K562 (cell line): Measurements from ENCODE around the gene PARD3. TPM values are rescaled to one million over a fixed set of nuclear protein-coding genes. Genes with fewer than 3 reads are reported as not detected.

ENCODE experiments used
- ATAC-seq: fragments of 200-7000 bp; cut with Tn5 transposase; 3 replicates; pipeline ENCODE4 v1.9.1; 2020; ENCODE audit warnings: moderate library complexity
- BruUV-seq: library from RNA; stranded (reverse); fragments of 400-500 nt; replicated peaks from 2 replicates; lab custom pipeline; 2021; lab: Mats Ljungman, UMichigan
- CTCF ChIA-PET: fragments of 300-600 bp; formaldehyde crosslinking; extraction: SDS; loops from one replicate; lab custom pipeline; 2021; ENCODE audit warnings: low intra/inter-chr PET ratio; lab: Yijun Ruan, JAX
- POLR2A ChIA-PET: fragments of 300-600, 350-650 bp; sonication (Branson Sonifier 250); formaldehyde crosslinking; extraction: SDS; loops from one replicate; lab custom pipeline; 2021; ENCODE audit warnings: antibody characterized with exemption, inconsistent platforms; lab: Yijun Ruan, JAX
- DNase-seq, 4 experiments: peaks; one replicate each; pipeline versions ENCODE4 v3.0.0 to v3.0.0-alpha.2; 2011 to 2018; ENCODE audit warnings: low spot score in 3 of 4, mixed read lengths in 3 of 4; ENCODE audit errors: extremely low read depth in 1 of 4
- FAIRE-seq: peaks from 2 replicates; lab custom pipeline; 2011; peaks lifted over from hg19 to GRCh38; lab: Jason Lieb, UNC
- H2AFZ ChIP-seq: 2 replicates; pipeline ENCODE4 v1.6.0; 2011; ENCODE audit warnings: low read depth, low read length, control low read depth, inconsistent platforms
- H3K27ac ChIP-seq: fragments of 200-600 bp; 3 replicates; pipeline ENCODE4 v1.8.0; 2011; ENCODE audit warnings: low read depth, mild to moderate bottlenecking, control low read depth, inconsistent platforms, low read length, moderate library complexity, mixed read lengths; ENCODE audit errors: extremely low read depth
- H3K27me3 ChIP-seq, 2 experiments: fragments of 300-600 bp in 1 of 2; 2 replicates in 1 of 2; 3 replicates in 1 of 2; pipeline versions ENCODE4 v1.6.0 to v1.8.0; 2011; ENCODE audit warnings: inconsistent platforms in 2 of 2, low read length in 2 of 2, mild to moderate bottlenecking in 1 of 2, mixed read lengths in 1 of 2, moderate library complexity in 1 of 2; ENCODE audit not compliant: control insufficient read depth in 2 of 2, insufficient read depth in 2 of 2
- H3K36me3 ChIP-seq: fragments of 300-600 bp; 3 replicates; pipeline ENCODE4 v1.8.0; 2011; ENCODE audit warnings: mild to moderate bottlenecking, low read length, inconsistent platforms; ENCODE audit not compliant: control insufficient read depth, insufficient read depth
- H3K4me1 ChIP-seq, 2 experiments: fragments of 200-600 bp in 1 of 2; replicated peaks in 1 of 2; 2 replicates in 1 of 2; 3 replicates in 1 of 2; pipeline versions ENCODE4 v1.5.1 to v1.8.0; 2011; ENCODE audit warnings: inconsistent platforms in 2 of 2, low read length in 2 of 2, mild to moderate bottlenecking in 1 of 2, mixed read lengths in 1 of 2, moderate library complexity in 1 of 2; ENCODE audit not compliant: control insufficient read depth in 2 of 2, insufficient read depth in 2 of 2
- H3K4me2 ChIP-seq: 2 replicates; pipeline ENCODE4 v1.6.1; 2011; ENCODE audit warnings: low read length, control low read depth, inconsistent platforms, mixed read lengths; ENCODE audit not compliant: insufficient read depth
- H3K4me3 ChIP-seq: fragments of 200-600 bp; sonication (generic), shearing (Covaris generic); 2 replicates; pipeline ENCODE4 v1.5.1; 2016; ENCODE audit warnings: control low read depth, inconsistent platforms
- H3K79me2 ChIP-seq: fragments of 200-600 bp; 3 replicates; pipeline ENCODE4 v1.8.0; 2011; ENCODE audit warnings: low read length, inconsistent platforms; ENCODE audit not compliant: control insufficient read depth, insufficient read depth
- H3K9ac ChIP-seq, 2 experiments: 2 replicates each; pipeline versions ENCODE4 v1.6.0 to v1.6.1; 2011; ENCODE audit warnings: low read depth in 2 of 2, low read length in 2 of 2, control low read depth in 1 of 2, inconsistent platforms in 1 of 2, mild to moderate bottlenecking in 1 of 2, mixed read lengths in 1 of 2; ENCODE audit not compliant: insufficient read depth in 1 of 2
- H3K9me1 ChIP-seq: one replicate; pipeline ENCODE4 v1.6.0; 2011; ENCODE audit warnings: inconsistent platforms, mild to moderate bottlenecking, low read length, moderate library complexity; ENCODE audit not compliant: control insufficient read depth, insufficient read depth
- H3K9me3 ChIP-seq: replicated peaks from 2 replicates; pipeline ENCODE4 v1.5.1; 2011; ENCODE audit warnings: low read depth, low read length, inconsistent platforms; ENCODE audit not compliant: control insufficient read depth, insufficient read depth
- H4K20me1 ChIP-seq: replicated peaks from 2 replicates; pipeline ENCODE4 v1.6.1; 2011; ENCODE audit warnings: low read length, inconsistent platforms, mixed read lengths; ENCODE audit not compliant: control insufficient read depth, insufficient read depth
- BHLHE40 ChIP-seq: IDR thresholded peaks from 2 replicates; pipeline ENCODE4 v1.6.1; 2011; ENCODE audit warnings: low read length, improper control_type of control experiment
- CBX1 ChIP-seq: sonication (generic); IDR thresholded peaks from 2 replicates; pipeline ENCODE4 v1.6.1; 2016; ENCODE audit warnings: antibody characterized with exemption, low read depth, mild to moderate bottlenecking
- EP300 ChIP-seq: IDR thresholded peaks from 2 replicates; pipeline ENCODE4 v1.6.1; 2012; ENCODE audit warnings: low read length, improper control_type of control experiment
- HDAC1 ChIP-seq, 2 experiments: fragments of 450-650 bp; IDR thresholded peaks; 2 replicates each; pipeline ENCODE4 v1.6.1; 2016 to 2017; ENCODE audit warnings: inconsistent platforms in 1 of 2, mild to moderate bottlenecking in 1 of 2, moderate library complexity in 1 of 2
- IFI16 ChIP-seq: fragments of 250-450 bp; sonication (Bioruptor Pico); IDR thresholded peaks from 2 replicates; pipeline ENCODE4 v2.1.2; 2022; ENCODE audit warnings: mild to moderate bottlenecking, inconsistent platforms
- MEIS2 ChIP-seq: fragments of 450-650 bp; IDR thresholded peaks from 2 replicates; pipeline ENCODE4 v1.6.1; 2014; ENCODE audit warnings: mild to moderate bottlenecking; ENCODE audit not compliant: partially characterized antibody
- RBM25 ChIP-seq: fragments of 200-400 bp; formaldehyde crosslinking; IDR thresholded peaks from 2 replicates; pipeline ENCODE4 v1.6.1; 2018; ENCODE audit warnings: low read length, low read depth, moderate library complexity; ENCODE audit not compliant: severe bottlenecking
- SAFB2 ChIP-seq: fragments of 200-400 bp; formaldehyde crosslinking; IDR thresholded peaks from 2 replicates; pipeline ENCODE4 v1.6.1; 2018; ENCODE audit warnings: borderline replicate concordance, low read length, low read depth, moderate library complexity; ENCODE audit not compliant: severe bottlenecking
- STAT5B ChIP-seq: fragments of 250-450 bp; sonication (Bioruptor Pico); IDR thresholded peaks from 2 replicates; pipeline ENCODE4 v1.8.0; 2021; ENCODE audit warnings: mild to moderate bottlenecking, inconsistent platforms
- ZKSCAN8 ChIP-seq: fragments of 200-800 bp; sonication (Bioruptor generic); IDR thresholded peaks from 2 replicates; pipeline ENCODE4 v1.6.1; 2016; ENCODE audit warnings: missing genetic modification characterization, missing compliant biosample characterization
- ZNF445 ChIP-seq: fragments of 250-450 bp; sonication (Bioruptor Pico); IDR thresholded peaks from 2 replicates; pipeline ENCODE4 v1.4.0; 2020; ENCODE audit warnings: low read depth, mild to moderate bottlenecking, moderate library complexity
- ZNF57 ChIP-seq: fragments of 450-650 bp; formaldehyde crosslinking; IDR thresholded peaks from 2 replicates; pipeline ENCODE4 v1.4.0; 2020; ENCODE audit warnings: mild to moderate bottlenecking, moderate library complexity
- ZNF79 ChIP-seq: fragments of 250-450 bp; sonication (Bioruptor Pico); IDR thresholded peaks from 2 replicates; pipeline ENCODE4 v1.4.0; 2020; ENCODE audit warnings: low read depth, mild to moderate bottlenecking, moderate library complexity
- WGBS: fragments of 100-300 bp; shearing (Covaris generic); methylation state at CpG from one replicate; pipeline ENCODE4 v1.1.6; 2016; ENCODE audit warnings: low coverage, mixed read lengths; ENCODE audit not compliant: insufficient coverage; ENCODE audit errors: missing lambda C conversion rate; 5-methylcytosine and 5-hydroxymethylcytosine counted together
- in situ Hi-C: fragments of 300-500 bp; cut with MboI; formaldehyde crosslinking; loops from 4 replicates; pipeline ENCODE4 v1.15.0; 2018; ENCODE audit warnings: inconsistent platforms, mixed read lengths
- intact Hi-C: fragments of 100-400 bp; cut with micrococcal nuclease; formaldehyde crosslinking; loops from 2 replicates; pipeline ENCODE4 v1.14.2; 2022
- polyA plus RNA-seq, 8 experiments: library from polyadenylated mRNA; depleted of rRNA in 4 of 8; stranded (reverse) in 5 of 8; unstranded in 3 of 8; fragments of >200 nt; fragmentation: Nextera tagmentation in 2 of 8; fragmentation: Illumina TruSeq in 1 of 8; extraction: Ambion mirVana in 2 of 8; extraction: Trizol in 1 of 8; gene quantifications; 2 replicates each; pipeline versions ENCODE4 v1.2.1 to v1.2.3, GENCODE V29; 2011 to 2014; ENCODE audit warnings: inconsistent platforms in 1 of 8, missing spikeins in 1 of 8
- total RNA-seq, 7 experiments: library from RNA; depleted of rRNA in 6 of 7; stranded (reverse); fragments of >200 nt in 6 of 7; fragmentation: Illumina TruSeq in 2 of 7; extraction: Trizol in 2 of 7; gene quantifications; 2 replicates each; pipeline versions ENCODE4 v1.2.1 to v1.2.3, GENCODE V29; 2011 to 2021; ENCODE audit warnings: low replicate concordance in 1 of 7
- TF ChIP-seq, protein P1 (sequence below): fragments of 150-350 bp; conservative IDR thresholded peaks from 2 replicates; pipeline ENCODE4 v1.6.1; 2014; ENCODE audit warnings: low read length

PARD3 gene
- total and polyA plus RNA-seq, 9 of the 15 experiments (the other 6 are each of a cell fraction or from before 2014, with no cell fraction given) = 2.7 to 11.7 (median 7.7) TPM

DNA sequence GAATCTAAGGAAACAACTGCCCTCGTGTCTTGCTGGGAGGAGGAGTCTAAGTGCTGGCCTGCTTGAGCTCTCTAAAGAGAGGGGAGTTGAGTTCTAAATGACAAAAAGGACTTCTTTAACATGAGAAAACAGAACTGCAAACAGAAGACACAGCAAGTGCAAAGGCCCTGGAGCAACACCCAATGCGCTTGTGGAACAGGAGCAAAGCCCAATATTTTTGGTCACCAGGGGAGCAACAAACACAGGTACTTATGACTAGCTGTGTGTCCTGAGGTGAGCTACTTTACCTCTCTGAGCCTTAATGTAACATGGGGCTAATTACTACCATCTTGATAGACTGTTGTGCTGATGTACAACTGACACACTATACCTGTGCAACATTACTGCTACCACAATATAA, 634.3 kb downstream of the PARD3 start:
- no peaks in the 10 kb centered on the region for H4K20me1 ChIP-seq
- no peak for FAIRE-seq
- no peaks in the 10 kb centered on the region for H3K36me3 ChIP-seq
- no peaks in the 10 kb centered on the region for H3K9me1 ChIP-seq
- no peaks in the 10 kb centered on the region for H3K79me2 ChIP-seq
- CTCF ChIA-PET = no interaction called here
- H3K4me3 ChIP-seq = no peak overlapping the region
- no peak overlapping the region for H3K27ac ChIP-seq
- H3K9me3 ChIP-seq = no peaks in the 10 kb centered on the region
- no peak for DNase-seq
- no TSS peak for BruUV-seq
- in situ Hi-C loops = no loop called here
- POLR2A ChIA-PET = no interaction called here
- ATAC-seq = no peak
- H3K27me3 ChIP-seq = peaks cover 3 to 14% of the 10 kb centered on the region in 2 experiments; a peak in 3 of 5 replicates
- WGBS = 0% methylated on average over 2 of the region's 2 CpGs
- H3K4me1 ChIP-seq = no peaks in the 10 kb centered on the region
- TF ChIP-seq EP300 = no peak
- TF ChIP-seq RBM25 = peak; percentile 56
- TF ChIP-seq MEIS2 = no peak
- intact Hi-C loops = no loop called here
- H2AFZ ChIP-seq = no peak overlapping the region
- no peak overlapping the region for H3K9ac ChIP-seq
- H3K4me2 ChIP-seq = no peak overlapping the region

GRCh38 chr10:34179280-34179679, 635.8 kb downstream of the PARD3 start:
- H2AFZ ChIP-seq = no peak overlapping the region
- no peak for DNase-seq
- CTCF ChIA-PET = no interaction called here
- no peak overlapping the region for H3K9ac ChIP-seq
- H3K79me2 ChIP-seq = no peaks in the 10 kb centered on the region
- H3K36me3 ChIP-seq = no peaks in the 10 kb centered on the region
- BruUV-seq = no TSS peak
- in situ Hi-C loops = no loop called here
- 0% methylated on average over 3 of the region's 3 CpGs for WGBS
- no peak overlapping the region for H3K4me2 ChIP-seq
- no peaks in the 10 kb centered on the region for H3K9me3 ChIP-seq
- intact Hi-C loops = no loop called here
- H3K4me3 ChIP-seq = no peak overlapping the region
- no peak overlapping the region for H3K27ac ChIP-seq
- POLR2A ChIA-PET = no interaction called here
- peaks cover 3 to 14% of the 10 kb centered on the region in 2 experiments; a peak in 3 of 5 replicates for H3K27me3 ChIP-seq
- TF ChIP-seq ZNF57 (CRISPR knock-in tag) = no peak
- no peak for TF ChIP-seq ZNF445 (CRISPR knock-in tag)
- TF ChIP-seq BHLHE40 = no peak
- TF ChIP-seq STAT5B (CRISPR knock-in tag) = no peak
- no peak for TF ChIP-seq ZKSCAN8
- no peak for TF ChIP-seq SAFB2
- TF ChIP-seq CBX1 = no peak
- TF ChIP-seq ZNF79 (CRISPR knock-in tag) = no peak
- TF ChIP-seq HDAC1 (IDR thresholded peaks at IDR 0.05) = no peak
- no peak for TF ChIP-seq IFI16 (CRISPR knock-in tag)
- TF ChIP-seq, protein P1, sequence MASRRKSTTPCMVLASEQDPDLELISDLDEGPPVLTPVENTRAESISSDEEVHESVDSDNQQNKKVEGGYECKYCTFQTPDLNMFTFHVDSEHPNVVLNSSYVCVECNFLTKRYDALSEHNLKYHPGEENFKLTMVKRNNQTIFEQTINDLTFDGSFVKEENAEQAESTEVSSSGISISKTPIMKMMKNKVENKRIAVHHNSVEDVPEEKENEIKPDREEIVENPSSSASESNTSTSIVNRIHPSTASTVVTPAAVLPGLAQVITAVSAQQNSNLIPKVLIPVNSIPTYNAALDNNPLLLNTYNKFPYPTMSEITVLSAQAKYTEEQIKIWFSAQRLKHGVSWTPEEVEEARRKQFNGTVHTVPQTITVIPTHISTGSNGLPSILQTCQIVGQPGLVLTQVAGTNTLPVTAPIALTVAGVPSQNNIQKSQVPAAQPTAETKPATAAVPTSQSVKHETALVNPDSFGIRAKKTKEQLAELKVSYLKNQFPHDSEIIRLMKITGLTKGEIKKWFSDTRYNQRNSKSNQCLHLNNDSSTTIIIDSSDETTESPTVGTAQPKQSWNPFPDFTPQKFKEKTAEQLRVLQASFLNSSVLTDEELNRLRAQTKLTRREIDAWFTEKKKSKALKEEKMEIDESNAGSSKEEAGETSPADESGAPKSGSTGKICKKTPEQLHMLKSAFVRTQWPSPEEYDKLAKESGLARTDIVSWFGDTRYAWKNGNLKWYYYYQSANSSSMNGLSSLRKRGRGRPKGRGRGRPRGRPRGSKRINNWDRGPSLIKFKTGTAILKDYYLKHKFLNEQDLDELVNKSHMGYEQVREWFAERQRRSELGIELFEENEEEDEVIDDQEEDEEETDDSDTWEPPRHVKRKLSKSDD = no peak
- H3K9me1 ChIP-seq = no peaks in the 10 kb centered on the region
- no peaks in the 10 kb centered on the region for H4K20me1 ChIP-seq
- no peak for FAIRE-seq
- ATAC-seq = no peak
- H3K4me1 ChIP-seq = no peaks in the 10 kb centered on the region
